CD14-positive monocyte (primary cell): ENCODE data around the gene LAMA3. TPM values are rescaled to one million over a fixed set of nuclear protein-coding genes. Genes with fewer than 3 reads are reported as not detected.

ENCODE experiments used
- DNase-seq, 3 donors: peaks; one replicate each; pipeline ENCODE4 v3.0.0-alpha.2; 2011 to 2022
- H2AFZ ChIP-seq: 2 replicates; pipeline ENCODE4 v1.6.0; 2012; ENCODE audit warnings: mild to moderate bottlenecking, low read depth, low read length, inconsistent platforms; ENCODE audit not compliant: insufficient read depth, poor library complexity, severe bottlenecking
- H3K27ac ChIP-seq, 2 donors: 1 replicate in 1 of 2; 2 replicates in 1 of 2; pipeline ENCODE4 v1.5.1; 2012 to 2013; ENCODE audit warnings: low read length in 2 of 2, control low read depth in 1 of 2, inconsistent platforms in 1 of 2, low read depth in 1 of 2, mild to moderate bottlenecking in 1 of 2
- H3K27me3 ChIP-seq, 2 donors: one replicate each; pipeline versions ENCODE4 v1.6.0 to v1.6.1; 2011 to 2013; ENCODE audit warnings: low read length in 2 of 2; ENCODE audit not compliant: control insufficient read depth in 2 of 2, insufficient read depth in 2 of 2
- H3K36me3 ChIP-seq, 2 donors: replicated peaks in 1 of 2; 1 replicate in 1 of 2; 2 replicates in 1 of 2; pipeline versions ENCODE4 v1.5.1 to v1.6.1; 2012 to 2013; ENCODE audit warnings: low read length in 2 of 2, control low read depth in 1 of 2, inconsistent platforms in 1 of 2, mild to moderate bottlenecking in 1 of 2; ENCODE audit not compliant: insufficient read depth in 2 of 2, control insufficient read depth in 1 of 2
- H3K4me1 ChIP-seq, 2 donors: 1 replicate in 1 of 2; 2 replicates in 1 of 2; pipeline versions ENCODE4 v1.5.1 to v1.6.1; 2012 to 2013; ENCODE audit warnings: low read length in 2 of 2, control low read depth in 1 of 2, inconsistent platforms in 1 of 2, mild to moderate bottlenecking in 1 of 2, moderate library complexity in 1 of 2; ENCODE audit not compliant: insufficient read depth in 2 of 2, control insufficient read depth in 1 of 2
- H3K4me2 ChIP-seq: replicated peaks from 2 replicates; pipeline ENCODE3; 2012; ENCODE audit warnings: low read length, moderate library complexity, mild to moderate bottlenecking; ENCODE audit not compliant: poor library complexity, severe bottlenecking; ENCODE audit errors: extremely low read depth
- H3K4me3 ChIP-seq, 3 experiments: fragments of 200-600 bp in 1 of 3; sonication (generic) in 1 of 3; replicated peaks in 1 of 3; 1 replicate in 2 of 3; 2 replicates in 1 of 3; pipeline ENCODE4 v1.5.1; 2011 to 2013; ENCODE audit warnings: low read length in 3 of 3, mild to moderate bottlenecking in 3 of 3, control low read depth in 2 of 3, low read depth in 2 of 3, inconsistent platforms in 1 of 3, moderate library complexity in 1 of 3
- H3K79me2 ChIP-seq: 2 replicates; pipeline ENCODE4 v1.6.0; 2012; ENCODE audit warnings: mild to moderate bottlenecking, control low read depth, inconsistent platforms, low read length, moderate library complexity; ENCODE audit not compliant: insufficient read depth
- H3K9ac ChIP-seq: 2 replicates; pipeline ENCODE4 v1.6.0; 2017; ENCODE audit warnings: low read length, mild to moderate bottlenecking; ENCODE audit not compliant: insufficient read depth, poor library complexity, severe bottlenecking
- H3K9me3 ChIP-seq, 2 donors: replicated peaks in 1 of 2; 1 replicate in 1 of 2; 2 replicates in 1 of 2; pipeline versions ENCODE4 v1.5.1 to v1.6.1; 2012 to 2013; ENCODE audit warnings: low read length in 2 of 2, control low read depth in 1 of 2; ENCODE audit not compliant: control insufficient read depth in 1 of 2, insufficient read depth in 1 of 2
- H4K20me1 ChIP-seq: 2 replicates; pipeline ENCODE4 v1.6.0; 2012; ENCODE audit warnings: mild to moderate bottlenecking, low read length, control low read depth, moderate library complexity; ENCODE audit not compliant: insufficient read depth
- H3K27ac Mint-ChIP-seq, 7 donors: one replicate each; pipeline ENCODE4 v1.8.0; 2020; ENCODE audit warnings: mild to moderate bottlenecking in 7 of 7, mixed read lengths in 7 of 7, moderate library complexity in 6 of 7, inconsistent platforms in 2 of 7
- H3K27me3 Mint-ChIP-seq, 3 donors: one replicate each; pipeline ENCODE4 v1.8.0; 2021 to 2022; ENCODE audit warnings: low read depth in 3 of 3, mild to moderate bottlenecking in 3 of 3, mixed read lengths in 3 of 3, moderate library complexity in 3 of 3, inconsistent platforms in 1 of 3
- H3K36me3 Mint-ChIP-seq, 2 donors: one replicate each; pipeline ENCODE4 v1.8.0; 2020; ENCODE audit warnings: mixed read lengths in 2 of 2, inconsistent platforms in 1 of 2, mild to moderate bottlenecking in 1 of 2
- H3K4me1 Mint-ChIP-seq: one replicate; pipeline ENCODE4 v1.8.0; 2020; ENCODE audit warnings: mild to moderate bottlenecking, mixed read lengths
- H3K4me3 Mint-ChIP-seq, 2 donors: one replicate each; pipeline ENCODE4 v1.8.0; 2020; ENCODE audit warnings: mild to moderate bottlenecking in 2 of 2, mixed read lengths in 2 of 2, moderate library complexity in 1 of 2
- H3K9me3 Mint-ChIP-seq, 7 donors: one replicate each; pipeline ENCODE4 v1.8.0; 2020 to 2022; ENCODE audit warnings: mixed read lengths in 7 of 7, mild to moderate bottlenecking in 6 of 7, moderate library complexity in 6 of 7, inconsistent platforms in 2 of 7
- CTCF ChIP-seq: fragments of 200-600 bp; IDR thresholded peaks from one replicate; pipeline ENCODE4 v1.8.0; 2022; ENCODE audit warnings: antibody characterized with exemption, mild to moderate bottlenecking
- WGBS: methylation state at CpG from one replicate; pipeline ENCODE4 v1.1.5; 2013; ENCODE audit warnings: missing lambda C conversion rate; ENCODE audit not compliant: insufficient coverage; 5-methylcytosine and 5-hydroxymethylcytosine counted together
- intact Hi-C, 2 donors: fragments of 100-400 bp; cut with micrococcal nuclease; formaldehyde crosslinking; loops; one replicate each; pipeline versions ENCODE4 v1.15.0 to v1.15.1; 2023
- polyA plus RNA-seq, 3 donors: library from polyadenylated mRNA; depleted of rRNA in 1 of 3; unstranded in 2 of 3; stranded (reverse) in 1 of 3; fragments of 300-500 nt in 2 of 3; fragments of >200 nt in 1 of 3; fragmentation: Illumina TruSeq in 2 of 3; gene quantifications; 1 replicate in 2 of 3; 2 replicates in 1 of 3; pipeline ENCODE4 v1.2.3, GENCODE V29; 2012 to 2021

The LAMA3 gene
- polyA plus RNA-seq, 3 donors: not detected

GRCh38 chr18:23912356-23912755, 223.1 kb downstream of the LAMA3 start:
- DNase-seq: no peak
- no peaks in the 10 kb centered on the region for H3K36me3 ChIP-seq
- TF ChIP-seq CTCF: no peak
- H3K27me3 ChIP-seq: no peaks in the 10 kb centered on the region
- Mint-ChIP-seq H3K27ac (no peak overlapping the region), H3K9me3 (no peaks in the 10 kb centered on the region), H3K27me3 (peaks cover 0 to 3% (median 0%) of the 10 kb centered on the region in 3 donors), H3K4me1 (no peaks in the 10 kb centered on the region), H3K36me3 (no peaks in the 10 kb centered on the region), H3K4me3 (no peak overlapping the region)
- H3K4me1 ChIP-seq: no peaks in the 10 kb centered on the region
- H4K20me1 ChIP-seq: no peaks in the 10 kb centered on the region
- H3K9ac ChIP-seq: no peak overlapping the region
- no peaks in the 10 kb centered on the region for H3K79me2 ChIP-seq
- no peak overlapping the region for H3K27ac ChIP-seq
- 100% methylated on average over 2 of the region's 3 CpGs for whole genome bisulfite sequencing
- H3K4me3 ChIP-seq: no peak overlapping the region
- H3K9me3 ChIP-seq: no peaks in the 10 kb centered on the region
- intact Hi-C loops: no loop called here
- H2AFZ ChIP-seq: no peak overlapping the region
- no peak overlapping the region for H3K4me2 ChIP-seq

GRCh38 chr18:23916338-23916737, 227.1 kb downstream of the LAMA3 start:
- Mint-ChIP-seq H3K27me3 (peaks cover 2 to 6% (median 5%) of the 10 kb centered on the region in 3 donors), H3K36me3 (no peaks in the 10 kb centered on the region), H3K4me3 (no peak overlapping the region), H3K9me3 (no peaks in the 10 kb centered on the region), H3K27ac (no peak overlapping the region), H3K4me1 (peaks cover 2% of the 10 kb centered on the region)
- Histone ChIP-seq H3K79me2 (no peaks in the 10 kb centered on the region), H2AFZ (no peak overlapping the region), H3K4me2 (no peak overlapping the region), H3K27me3 (no peaks in the 10 kb centered on the region), H3K9me3 (no peaks in the 10 kb centered on the region), H3K4me1 (no peaks in the 10 kb centered on the region), H3K27ac (no peak overlapping the region), H4K20me1 (no peaks in the 10 kb centered on the region), H3K9ac (no peak overlapping the region), H3K36me3 (no peaks in the 10 kb centered on the region), H3K4me3 (no peak overlapping the region)
- intact Hi-C loops: no loop called here
- DNase-seq: no peak
- WGBS: no CpG with 5 or more reads among the region's 4 CpGs
- TF ChIP-seq CTCF: no peak
